Esophagus (tissue), 2 donors: ENCODE measurements around the gene CARMIL3. TPM values are rescaled to one million over a fixed set of nuclear protein-coding genes. Genes with fewer than 3 reads are reported as not detected.

Source experiments
- H3K27ac ChIP-seq, 2 donors: one replicate each; pipeline ENCODE4 v1.5.1; 2013; ENCODE audit warnings: low read depth in 2 of 2, mild to moderate bottlenecking in 2 of 2, inconsistent platforms in 1 of 2, low read length in 1 of 2, moderate library complexity in 1 of 2
- H3K27me3 ChIP-seq, 2 donors: one replicate each; pipeline ENCODE4 v1.6.1; 2013; ENCODE audit warnings: low read length in 2 of 2, control low read depth in 1 of 2, mild to moderate bottlenecking in 1 of 2; ENCODE audit not compliant: insufficient read depth in 2 of 2, control insufficient read depth in 1 of 2
- H3K36me3 ChIP-seq, 2 donors: one replicate each; pipeline ENCODE4 v1.6.1; 2013; ENCODE audit warnings: low read length in 1 of 2; ENCODE audit not compliant: control insufficient read depth in 2 of 2, insufficient read depth in 2 of 2
- H3K4me1 ChIP-seq, 2 donors: one replicate each; pipeline ENCODE4 v1.6.1; 2013; ENCODE audit warnings: low read length in 1 of 2; ENCODE audit not compliant: control insufficient read depth in 2 of 2, insufficient read depth in 2 of 2
- H3K4me3 ChIP-seq, 2 donors: one replicate each; pipeline ENCODE4 v1.5.1; 2013; ENCODE audit warnings: low read length in 2 of 2, mild to moderate bottlenecking in 2 of 2, low read depth in 1 of 2, moderate library complexity in 1 of 2
- H3K9me3 ChIP-seq, 2 donors: one replicate each; pipeline ENCODE4 v1.6.1; 2013; ENCODE audit warnings: mild to moderate bottlenecking in 2 of 2, low read depth in 1 of 2, low read length in 1 of 2, moderate library complexity in 1 of 2; ENCODE audit not compliant: control insufficient read depth in 2 of 2, insufficient read depth in 1 of 2
- WGBS, 2 donors: extraction: QIAGEN DNeasy Blood & Tissue Kit; methylation state at CpG; one replicate each; pipeline ENCODE4 v1.1.7; 2013; 5-methylcytosine and 5-hydroxymethylcytosine counted together
- polyA plus RNA-seq, 2 donors: library from polyadenylated mRNA; stranded (reverse); fragments of 200-250 nt; gene quantifications; one replicate each; pipeline ENCODE4 v1.2.3, GENCODE V29; 2013
- donor health status: healthy with polysubstance abuse.
- donor health status: Bipolar disorder and iron deficiency.

CARMIL3 gene
- polyA plus RNA-seq, 2 donors, result 0.55 to 2.3 TPM

DNA sequence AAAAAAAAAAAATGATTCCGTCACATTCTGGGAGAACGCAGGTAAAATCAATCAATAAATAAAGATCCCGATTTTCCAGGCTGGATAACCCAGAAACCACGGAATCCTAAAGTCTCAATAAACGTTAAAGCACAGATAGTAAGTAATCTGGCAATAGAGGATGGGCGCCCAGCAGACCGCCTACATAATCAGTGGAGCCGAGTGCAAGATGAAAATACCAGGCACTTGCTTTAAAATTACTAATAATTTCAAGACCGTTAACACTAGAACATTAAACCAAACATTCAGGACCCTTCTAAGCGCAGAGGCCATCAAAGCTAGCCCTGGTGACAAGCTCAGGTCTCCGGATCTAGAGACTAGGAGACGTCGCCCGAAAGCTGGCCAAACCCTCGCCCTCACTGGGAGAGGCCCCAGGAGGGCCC, 61.6 kb downstream of the CARMIL3 start:
- Histone ChIP-seq H3K4me3 (peak overlapping the region; percentile 71 to 72), H3K27ac (peak overlapping the region; percentile 100), H3K36me3 (peaks cover 8 to 9% of the 10 kb centered on the region in 2 donors), H3K4me1 (peaks cover 0 to 2% of the 10 kb centered on the region in 2 donors), H3K9me3 (no peaks in the 10 kb centered on the region), H3K27me3 (no peaks in the 10 kb centered on the region)
- WGBS, 2 donors, result 13 to 16% methylated on average over 15 of the region's 15 CpGs

DNA sequence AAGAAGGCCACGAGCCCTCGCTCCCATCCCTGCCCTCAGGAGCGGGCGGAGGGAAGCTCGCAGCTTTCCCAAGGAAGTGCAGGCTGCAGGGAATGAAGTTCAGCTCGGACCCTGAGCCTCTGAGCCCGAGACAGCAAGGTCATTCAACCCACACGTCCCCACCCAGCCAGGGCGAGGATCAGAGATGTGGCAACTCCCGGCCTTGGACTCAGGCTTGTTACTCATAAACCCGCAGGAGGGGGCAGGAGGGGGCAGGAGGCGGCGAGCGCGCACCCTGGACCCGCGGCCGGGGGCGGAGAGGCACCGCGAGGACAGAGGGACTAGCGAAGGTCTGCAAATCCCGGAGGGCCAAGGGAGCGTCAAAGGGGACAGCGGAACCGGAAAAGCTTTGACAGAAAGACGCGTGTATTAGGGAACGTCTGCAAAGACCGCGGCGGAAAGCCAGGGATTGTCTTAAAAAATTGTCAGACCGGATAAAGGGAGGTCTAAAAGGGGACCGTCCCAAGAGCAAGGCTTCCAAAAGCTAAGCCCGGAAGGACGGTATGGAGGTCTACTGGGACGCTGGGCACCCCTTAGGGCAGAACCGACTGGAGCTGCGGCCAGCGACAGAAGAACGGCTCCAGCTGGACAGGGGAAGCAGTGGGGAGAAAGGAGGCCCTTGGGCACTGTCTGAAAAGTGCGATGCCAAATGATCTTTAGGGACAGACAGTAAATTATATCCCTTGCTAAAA, 62.2 kb downstream of the CARMIL3 start:
- H3K9me3 ChIP-seq, result no peaks in the 10 kb centered on the region
- peak overlapping the region; percentile 71 to 72 for H3K4me3 ChIP-seq
- no peaks in the 10 kb centered on the region for H3K27me3 ChIP-seq
- 0% methylated on average over 42 of the region's 42 CpGs for WGBS, 2 donors
- H3K4me1 ChIP-seq, result peaks cover 0 to 2% of the 10 kb centered on the region in 2 donors
- peak overlapping the region; percentile 100 for H3K27ac ChIP-seq
- H3K36me3 ChIP-seq, result peaks cover 12% of the 10 kb centered on the region in 2 donors

DNA sequence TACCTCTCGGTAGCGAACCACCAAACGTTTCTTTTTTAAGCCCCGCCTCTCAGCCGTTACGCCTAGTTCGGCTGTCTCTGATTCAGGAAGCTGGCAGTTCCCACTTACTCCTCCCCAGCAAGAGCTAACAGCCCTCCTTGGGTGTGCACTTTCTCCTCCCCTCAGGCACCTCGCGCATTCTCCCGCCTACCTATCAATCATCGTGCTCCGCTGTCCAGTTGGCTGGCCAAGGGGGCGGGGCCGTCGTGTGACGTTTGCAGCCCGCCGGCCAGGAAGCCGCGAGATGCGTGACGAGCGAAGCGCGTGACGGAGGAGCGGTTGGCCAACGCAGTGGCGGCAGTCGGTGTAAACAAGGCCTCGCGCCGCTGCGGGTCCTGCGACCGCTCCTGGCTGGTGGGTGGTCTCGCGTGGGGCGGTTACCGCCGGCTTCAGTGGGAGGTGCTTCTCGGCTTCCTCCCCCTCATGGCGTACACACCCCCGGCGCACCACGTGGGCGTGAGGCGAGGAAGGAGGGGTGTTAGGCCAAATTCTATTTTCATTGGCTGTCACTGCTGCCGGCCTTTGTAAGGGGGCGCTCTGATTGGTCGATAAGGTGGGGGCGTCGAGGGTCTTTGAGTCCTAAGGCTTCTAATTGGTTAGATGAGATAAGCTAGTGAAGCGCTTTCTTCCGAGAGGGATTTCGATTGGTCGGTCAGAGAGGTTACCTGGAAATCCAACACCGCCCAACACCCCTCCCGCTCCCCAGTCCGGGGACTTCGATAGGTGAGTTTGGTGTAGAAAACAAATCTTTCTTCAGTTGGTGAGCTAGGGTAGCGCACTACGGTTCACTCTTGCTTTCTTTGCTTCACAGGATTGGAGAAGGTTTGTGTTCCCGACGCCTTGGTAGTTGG, 63.0 kb downstream of the CARMIL3 start, which contains the start of the genes DCAF11 and NRL:
Gene DCAF11 (plus strand): TSS at position 246 of the 890 bp plus-strand sequence. CDS start 818 bp downstream, outside the sequence.
Gene NRL (minus strand): TSS at position 418 of the 890 bp plus-strand sequence. CDS start 32,101 bp downstream, outside the sequence.
- Histone ChIP-seq H3K36me3 (peaks cover 12 to 20% of the 10 kb centered on the region in 2 donors), H3K9me3 (no peaks in the 10 kb centered on the region)
- WGBS, 2 donors, result 0% methylated on average over 63 to 65 of the region's 65 CpGs

DNA sequence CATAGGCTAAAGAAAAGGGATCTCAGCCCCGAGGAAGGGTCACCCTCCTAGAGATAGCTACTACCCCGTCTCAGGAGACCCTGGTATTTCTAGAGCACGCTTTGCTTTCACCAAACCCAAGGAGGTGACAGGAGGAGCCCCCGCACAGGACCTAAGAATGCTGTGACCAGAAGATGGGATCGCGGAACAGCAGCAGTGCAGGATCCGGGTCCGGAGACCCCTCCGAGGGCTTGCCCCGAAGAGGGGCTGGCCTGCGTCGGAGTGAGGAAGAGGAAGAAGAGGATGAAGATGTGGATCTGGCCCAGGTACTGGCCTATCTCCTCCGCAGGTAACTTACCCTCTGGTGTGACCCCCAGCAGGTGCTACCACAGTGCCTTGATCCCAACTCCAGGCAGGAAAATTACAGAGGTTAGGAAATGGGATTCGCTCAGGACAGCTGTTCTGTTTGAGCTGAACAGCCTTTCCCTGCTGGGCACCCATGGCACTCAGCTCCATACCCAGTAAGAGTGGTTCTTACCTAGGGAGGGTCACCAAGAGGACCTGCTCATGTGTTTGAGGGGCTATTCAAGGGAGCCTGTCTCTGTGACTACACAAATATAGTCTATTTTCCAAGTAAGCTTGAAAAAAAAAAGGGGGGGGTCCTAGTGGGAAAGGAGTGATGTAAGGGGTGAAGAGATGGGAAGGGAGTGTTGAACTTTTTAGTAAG, 63.8 kb downstream of the CARMIL3 start:
- Histone ChIP-seq H3K4me1 (peaks cover 0 to 2% of the 10 kb centered on the region in 2 donors), H3K27me3 (no peaks in the 10 kb centered on the region), H3K9me3 (no peaks in the 10 kb centered on the region), H3K36me3 (peaks cover 12 to 23% of the 10 kb centered on the region in 2 donors), H3K27ac (peak overlapping the region; percentile 68 to 100), H3K4me3 (peak overlapping the region; percentile 66 to 72)
- 1 to 2% methylated on average over 14 of the region's 14 CpGs for WGBS, 2 donors

More for the DNA sequence above, 63.0 kb downstream of the CARMIL3 start, which contains the start of the genes DCAF11 and NRL:
- Histone ChIP-seq H3K27ac (peak within 1 kb of the TSS; percentile 100), H3K4me3 (peak within 1 kb of the TSS; percentile 72 to 77), H3K27me3 (no peaks in the 10 kb centered on the region), H3K4me1 (peaks cover 0 to 2% of the 10 kb centered on the region in 2 donors)

DNA sequence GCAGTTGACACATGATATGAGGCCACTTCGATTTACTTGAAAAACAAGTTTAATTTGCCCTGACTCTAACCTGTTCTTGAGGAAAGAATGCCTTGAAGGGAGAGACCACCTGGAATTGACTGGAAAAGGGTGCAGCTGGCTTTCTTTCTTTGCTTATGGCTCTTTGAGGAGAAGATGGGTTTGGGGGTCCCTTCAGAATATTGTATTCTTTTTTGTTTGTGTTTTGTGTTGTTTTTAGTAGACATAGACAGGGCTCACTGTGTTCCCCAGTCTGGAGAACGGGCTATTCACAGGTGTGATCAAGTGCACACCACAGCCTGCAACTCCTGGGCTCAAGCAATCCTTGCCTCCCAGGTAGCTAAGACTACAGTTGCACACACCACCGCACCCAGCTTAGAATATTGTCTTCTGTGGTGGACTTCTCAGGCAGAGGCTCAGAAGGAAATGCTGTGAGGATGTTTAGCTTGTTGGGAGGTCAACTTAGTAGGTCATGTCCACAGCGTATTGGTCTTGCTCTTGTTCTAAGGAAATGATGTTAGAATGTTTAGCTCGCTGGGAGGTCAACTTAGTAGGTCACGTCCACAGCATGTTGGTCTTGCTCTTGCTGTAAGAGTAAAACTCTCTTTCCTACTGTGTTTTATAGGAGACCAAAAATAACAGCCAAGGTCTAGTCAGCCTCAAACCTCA, 64.5 kb downstream of the CARMIL3 start:
- Histone ChIP-seq H3K36me3 (peaks cover 14 to 30% of the 10 kb centered on the region in 2 donors), H3K27ac (no peak overlapping the region), H3K4me3 (peak overlapping the region in 1 of 2 donors; percentile 72), H3K9me3 (no peaks in the 10 kb centered on the region), H3K4me1 (peaks cover 0 to 2% of the 10 kb centered on the region in 2 donors), H3K27me3 (no peaks in the 10 kb centered on the region)
- WGBS, 2 donors, result 74 to 75% methylated on average over 6 of the region's 6 CpGs

DNA sequence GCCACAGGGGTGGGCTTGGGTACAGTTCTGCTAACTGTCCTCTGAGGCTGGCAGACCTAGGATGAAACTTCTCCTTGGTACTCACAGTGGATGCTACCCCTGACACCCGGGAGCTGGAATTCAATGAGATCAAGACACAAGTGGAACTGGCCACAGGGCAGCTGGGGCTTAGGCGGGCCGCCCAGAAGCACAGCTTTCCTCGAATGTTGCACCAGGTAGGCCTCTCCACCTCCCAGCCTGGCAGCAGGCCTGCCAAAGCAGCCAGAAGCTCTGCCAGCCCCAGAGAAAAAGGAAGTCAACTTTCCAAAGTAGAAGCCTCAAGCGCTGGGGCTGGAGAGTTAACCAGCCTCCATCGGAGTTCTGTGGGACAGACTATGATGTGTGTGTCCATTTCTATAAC, 65.4 kb downstream of the CARMIL3 start:
- Histone ChIP-seq H3K27me3 (no peaks in the 10 kb centered on the region), H3K4me3 (no peak overlapping the region), H3K36me3 (peaks cover 14 to 31% of the 10 kb centered on the region in 2 donors), H3K4me1 (peaks cover 0 to 2% of the 10 kb centered on the region in 2 donors), H3K27ac (no peak overlapping the region), H3K9me3 (no peaks in the 10 kb centered on the region)
- 74 to 88% methylated on average over 6 of the region's 6 CpGs for WGBS, 2 donors

Other genes starting within 250 kb of the CARMIL3 start
- 10 to 100 TPM; 39.2 to 56.4 TPM for gene DHRS4, start 98.2 kb upstream of the CARMIL3 start, polyA plus RNA-seq
- 10 to 100 TPM; 32.9 to 43.5 TPM for gene DHRS4L2, start 63.1 kb upstream of the CARMIL3 start, polyA plus RNA-seq
- gene CPNE6, start 19.6 kb downstream of the CARMIL3 start, polyA plus RNA-seq, result under 1 TPM in 1 of 2 donors, not detected in 1; 0.06 TPM
- gene PCK2, start 42.3 kb downstream of the CARMIL3 start, polyA plus RNA-seq, result 10 to 100 TPM; 10.1 to 29.2 TPM
- 10 to 100 TPM; 21.5 to 41.6 TPM for gene DCAF11, start 62.8 kb downstream of the CARMIL3 start, polyA plus RNA-seq
- gene NRL, start 62.9 kb downstream of the CARMIL3 start, polyA plus RNA-seq, result 1 to 10 TPM in 1 of 2 donors, under 1 TPM in 1; 0.86 to 1.4 TPM
- gene FITM1, start 78.7 kb downstream of the CARMIL3 start, polyA plus RNA-seq, result 1 to 10 TPM in 1 of 2 donors, under 1 TPM in 1; 0.60 to 1.1 TPM
- 100 to 1,000 TPM; 146 to 198 TPM for gene PSME1, start 84.2 kb downstream of the CARMIL3 start, polyA plus RNA-seq
- 10 to 100 TPM; 24.5 to 26.6 TPM for gene EMC9, start 89.6 kb downstream of the CARMIL3 start, polyA plus RNA-seq
- 100 to 1,000 TPM; 143 to 233 TPM for gene PSME2, start 94.6 kb downstream of the CARMIL3 start, polyA plus RNA-seq
- gene RNF31, start 95.5 kb downstream of the CARMIL3 start, polyA plus RNA-seq, result 10 to 100 TPM; 27.4 to 70.6 TPM
- gene IRF9, start 109.3 kb downstream of the CARMIL3 start, polyA plus RNA-seq, result 10 to 100 TPM; 35.0 to 43.5 TPM
- 1 to 10 TPM; 3.9 to 10.0 TPM for gene REC8, start 120.1 kb downstream of the CARMIL3 start, polyA plus RNA-seq
- 10 to 100 TPM; 12.3 to 23.5 TPM for gene IPO4, start 136.8 kb downstream of the CARMIL3 start, polyA plus RNA-seq
- gene TM9SF1, start 143.4 kb downstream of the CARMIL3 start, polyA plus RNA-seq, result 10 to 100 TPM; 10.0 to 25.8 TPM
- under 1 TPM in 1 of 2 donors, not detected in 1; 0.10 TPM for gene TSSK4, start 153.7 kb downstream of the CARMIL3 start, polyA plus RNA-seq
- gene CHMP4A, start 161.5 kb downstream of the CARMIL3 start, polyA plus RNA-seq, result 10 to 100 TPM; 37.0 to 65.7 TPM
- gene MDP1, start 164.1 kb downstream of the CARMIL3 start, polyA plus RNA-seq, result 10 to 100 TPM; 12.1 to 12.8 TPM
- gene NEDD8, start 180.4 kb downstream of the CARMIL3 start, polyA plus RNA-seq, result 100 to 1,000 TPM; 116 to 220 TPM
- gene GMPR2, start 180.9 kb downstream of the CARMIL3 start, polyA plus RNA-seq, result 10 to 100 TPM; 24.5 to 35.0 TPM
- gene TINF2, start 190.6 kb downstream of the CARMIL3 start, polyA plus RNA-seq, result 10 to 100 TPM; 49.2 to 49.8 TPM
- 100 to 1,000 TPM; 609 to 890 TPM for gene TGM1, start 211.2 kb downstream of the CARMIL3 start, polyA plus RNA-seq
- gene RABGGTA, start 219.6 kb downstream of the CARMIL3 start, polyA plus RNA-seq, result 100 to 1,000 TPM; 117 to 135 TPM
- gene DHRS1, start 247.8 kb downstream of the CARMIL3 start, polyA plus RNA-seq, result 10 to 100 TPM; 92.6 to 97.6 TPM
- gene NOP9, start 247.8 kb downstream of the CARMIL3 start, polyA plus RNA-seq, result 10 to 100 TPM in 1 of 2 donors, 1 to 10 TPM in 1; 9.3 to 10.8 TPM